HepG2 (cell line): ENCODE results near the gene ORC3. TPM values are rescaled to one million over a fixed set of nuclear protein-coding genes. Genes with fewer than 3 reads are reported as not detected.

Experiments
- DRAP1 ChIP-seq: IDR thresholded peaks from 2 replicates; pipeline ENCODE4 v1.6.1; 2016; ENCODE audit warnings: missing genetic modification reagents, missing compliant biosample characterization
- GABPA ChIP-seq, 2 experiments: IDR thresholded peaks; 2 replicates each; pipeline ENCODE4 v1.6.1; 2011 to 2016; ENCODE audit warnings: low read depth in 2 of 2, low read length in 1 of 2, missing biosample characterization in 1 of 2, missing genetic modification characterization in 1 of 2
- GTF2F1 ChIP-seq: fragments of 150-350 bp; IDR thresholded peaks from 2 replicates; pipeline ENCODE4 v1.6.1; 2014; ENCODE audit warnings: low read length
- JUND ChIP-seq: sonication (generic); formaldehyde crosslinking; IDR thresholded peaks from 2 replicates; pipeline ENCODE4 v1.8.0; 2022; ENCODE audit warnings: mild to moderate bottlenecking, missing genetic modification reagents
- MIER2 ChIP-seq: IDR thresholded peaks from 2 replicates; pipeline ENCODE4 v1.6.1; 2016; ENCODE audit warnings: missing biosample characterization, missing genetic modification reagents
- NFYC ChIP-seq: IDR thresholded peaks from 2 replicates; pipeline ENCODE4 v1.6.1; 2016; ENCODE audit warnings: missing genetic modification reagents, missing compliant biosample characterization
- POLR2A ChIP-seq, 2 experiments: IDR thresholded peaks; 2 replicates each; pipeline ENCODE4 v1.6.1; 2011; ENCODE audit warnings: low read depth in 2 of 2, low read length in 2 of 2, mild to moderate bottlenecking in 1 of 2, moderate library complexity in 1 of 2; ENCODE audit not compliant: insufficient read depth in 1 of 2
- RCOR2 ChIP-seq: IDR thresholded peaks from 2 replicates; pipeline ENCODE4 v1.6.1; 2016; ENCODE audit warnings: missing biosample characterization, missing genetic modification reagents
- SALL1 ChIP-seq: sonication (generic); formaldehyde crosslinking; IDR thresholded peaks from 2 replicates; pipeline ENCODE4 v1.8.0; 2022; ENCODE audit warnings: mild to moderate bottlenecking, missing genetic modification reagents
- U2AF1 ChIP-seq: fragments of 200-400 bp; formaldehyde crosslinking; optimal IDR thresholded peaks from 2 replicates; pipeline ENCODE3; 2017; ENCODE audit warnings: mild to moderate bottlenecking, low read depth, low read length
- ZBTB39 ChIP-seq: sonication (generic); formaldehyde crosslinking; IDR thresholded peaks from 2 replicates; pipeline ENCODE4 v1.5.0; 2020; ENCODE audit warnings: missing genetic modification reagents
- ZMYM2 ChIP-seq: sonication (generic); formaldehyde crosslinking; IDR thresholded peaks from 2 replicates; pipeline ENCODE4 v1.8.0; 2022; ENCODE audit warnings: mild to moderate bottlenecking, missing genetic modification reagents
- ZNF282 ChIP-seq: fragments of 450-650 bp; IDR thresholded peaks from 2 replicates; pipeline ENCODE4 v1.6.1; 2018; ENCODE audit not compliant: partially characterized antibody
- ZNF343 ChIP-seq: sonication (generic); formaldehyde crosslinking; IDR thresholded peaks from 2 replicates; pipeline ENCODE4 v1.4.0; 2020; ENCODE audit warnings: mild to moderate bottlenecking, missing genetic modification reagents
- ZNF510 ChIP-seq: sonication (generic); formaldehyde crosslinking; IDR thresholded peaks from 2 replicates; pipeline ENCODE4 v1.4.0; 2020; ENCODE audit warnings: low read depth, mild to moderate bottlenecking, missing genetic modification reagents
- ZNF512 ChIP-seq: sonication (generic); formaldehyde crosslinking; IDR thresholded peaks from 2 replicates; pipeline ENCODE4 v1.4.0; 2020; ENCODE audit warnings: mild to moderate bottlenecking, missing genetic modification reagents
- ZNF564 ChIP-seq: sonication (generic); formaldehyde crosslinking; IDR thresholded peaks from 2 replicates; pipeline ENCODE4 v1.8.1; 2023; ENCODE audit warnings: mild to moderate bottlenecking, missing genetic modification reagents
- ZNF674 ChIP-seq: sonication (generic); formaldehyde crosslinking; IDR thresholded peaks from 2 replicates; pipeline ENCODE4 v1.5.0; 2020; ENCODE audit warnings: low read depth, mild to moderate bottlenecking, missing genetic modification reagents
- ZNF775 ChIP-seq: sonication (generic); formaldehyde crosslinking; IDR thresholded peaks from 2 replicates; pipeline ENCODE4 v1.4.0; 2020; ENCODE audit warnings: missing genetic modification reagents, mild to moderate bottlenecking, moderate library complexity, borderline replicate concordance
- ZSCAN29 ChIP-seq: sonication (generic); formaldehyde crosslinking; conservative IDR thresholded peaks from 2 replicates; pipeline ENCODE4 v1.4.0; 2020; ENCODE audit warnings: mild to moderate bottlenecking, missing genetic modification reagents
- polyA plus RNA-seq, 8 experiments: library from polyadenylated mRNA; depleted of rRNA in 3 of 8; stranded (reverse) in 7 of 8; unstranded in 1 of 8; fragments of >200 nt; fragmentation: Illumina TruSeq in 4 of 8; extraction: Trizol in 4 of 8; gene quantifications; 2 replicates each; pipeline versions ENCODE4 v1.2.1 to v1.2.3, GENCODE V29; 2011 to 2016; ENCODE audit warnings: low read depth in 4 of 8, missing spikeins in 1 of 8, mixed read lengths in 1 of 8; ENCODE audit not compliant: insufficient read depth in 1 of 8
- total RNA-seq, 5 experiments: library from RNA; depleted of rRNA; stranded (reverse); fragments of >200 nt; fragmentation: Illumina TruSeq; extraction: Trizol; gene quantifications; 2 replicates each; pipeline ENCODE4 v1.2.3, GENCODE V29; 2016; ENCODE audit warnings: low read depth in 1 of 5
- TF ChIP-seq, protein P1 (sequence below): sonication (generic); formaldehyde crosslinking; IDR thresholded peaks from 2 replicates; pipeline ENCODE4 v1.4.0; 2020; ENCODE audit warnings: missing genetic modification reagents, borderline replicate concordance
- TF ChIP-seq, protein P2 (sequence below): sonication (generic); formaldehyde crosslinking; IDR thresholded peaks from 2 replicates; pipeline ENCODE4 v1.4.0; 2020; ENCODE audit warnings: mild to moderate bottlenecking, missing genetic modification reagents

Gene ORC3
- total and polyA plus RNA-seq, 2 of the 13 experiments (the other 11 are each of a cell fraction or from before 2014, with no cell fraction given): 21.8 to 43.5 TPM

GRCh38 chr6:87701676-87702588, 112.0 kb downstream of the ORC3 start, which contains the start of gene AKIRIN2 (continued):
- TF ChIP-seq ZBTB39 (CRISPR knock-in tag) (no peak), ZMYM2 (CRISPR knock-in tag) (0 out of 2 replicates have a peak, but pooled peaks have one; percentile 22), ZNF512 (CRISPR knock-in tag) (no peak), ZNF343 (CRISPR knock-in tag) (no peak), RCOR2 (CRISPR knock-in tag) (no peak), MIER2 (CRISPR knock-in tag) (no peak), GABPA (IDR thresholded peaks at IDR 0.05; ENCODE audit: low read depth, low read length) (peak; percentile 52), GABPA (CRISPR knock-in tag; IDR thresholded peaks at IDR 0.05; ENCODE audit: low read depth) (peak; percentile 91), ZNF775 (no peak), NFYC (CRISPR knock-in tag) (no peak), ZNF564 (CRISPR knock-in tag) (peak; percentile 74; the same call in 1 of the 2 replicates), U2AF1 (no peak), ZNF282 (no peak), POLR2A (IDR thresholded peaks at IDR 0.05; ENCODE audit: insufficient read depth in 1 of 2, low read depth in 2 of 2, low read length in 2 of 2) (peak; percentile 93 to 96), DRAP1 (peak; percentile 88), SALL1 (CRISPR knock-in tag) (peak; percentile 89), GTF2F1 (no peak), JUND (CRISPR knock-in tag) (no peak), ZNF510 (CRISPR knock-in tag) (no peak), ZSCAN29 (CRISPR knock-in tag) (0 out of 2 replicates have a peak, but pooled peaks have one; percentile 36), ZNF674 (CRISPR knock-in tag) (no peak)
- TF ChIP-seq, protein P1, sequence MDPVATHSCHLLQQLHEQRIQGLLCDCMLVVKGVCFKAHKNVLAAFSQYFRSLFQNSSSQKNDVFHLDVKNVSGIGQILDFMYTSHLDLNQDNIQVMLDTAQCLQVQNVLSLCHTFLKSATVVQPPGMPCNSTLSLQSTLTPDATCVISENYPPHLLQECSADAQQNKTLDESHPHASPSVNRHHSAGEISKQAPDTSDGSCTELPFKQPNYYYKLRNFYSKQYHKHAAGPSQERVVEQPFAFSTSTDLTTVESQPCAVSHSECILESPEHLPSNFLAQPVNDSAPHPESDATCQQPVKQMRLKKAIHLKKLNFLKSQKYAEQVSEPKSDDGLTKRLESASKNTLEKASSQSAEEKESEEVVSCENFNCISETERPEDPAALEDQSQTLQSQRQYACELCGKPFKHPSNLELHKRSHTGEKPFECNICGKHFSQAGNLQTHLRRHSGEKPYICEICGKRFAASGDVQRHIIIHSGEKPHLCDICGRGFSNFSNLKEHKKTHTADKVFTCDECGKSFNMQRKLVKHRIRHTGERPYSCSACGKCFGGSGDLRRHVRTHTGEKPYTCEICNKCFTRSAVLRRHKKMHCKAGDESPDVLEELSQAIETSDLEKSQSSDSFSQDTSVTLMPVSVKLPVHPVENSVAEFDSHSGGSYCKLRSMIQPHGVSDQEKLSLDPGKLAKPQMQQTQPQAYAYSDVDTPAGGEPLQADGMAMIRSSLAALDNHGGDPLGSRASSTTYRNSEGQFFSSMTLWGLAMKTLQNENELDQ (CRISPR knock-in tag): peak; percentile 10; the same call in 1 of the 2 replicates
- TF ChIP-seq, protein P2, sequence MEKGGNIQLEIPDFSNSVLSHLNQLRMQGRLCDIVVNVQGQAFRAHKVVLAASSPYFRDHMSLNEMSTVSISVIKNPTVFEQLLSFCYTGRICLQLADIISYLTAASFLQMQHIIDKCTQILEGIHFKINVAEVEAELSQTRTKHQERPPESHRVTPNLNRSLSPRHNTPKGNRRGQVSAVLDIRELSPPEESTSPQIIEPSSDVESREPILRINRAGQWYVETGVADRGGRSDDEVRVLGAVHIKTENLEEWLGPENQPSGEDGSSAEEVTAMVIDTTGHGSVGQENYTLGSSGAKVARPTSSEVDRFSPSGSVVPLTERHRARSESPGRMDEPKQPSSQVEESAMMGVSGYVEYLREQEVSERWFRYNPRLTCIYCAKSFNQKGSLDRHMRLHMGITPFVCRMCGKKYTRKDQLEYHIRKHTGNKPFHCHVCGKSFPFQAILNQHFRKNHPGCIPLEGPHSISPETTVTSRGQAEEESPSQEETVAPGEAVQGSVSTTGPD: no peak
